Right kidney (tissue), 1 donor: ENCODE data around the gene GUCY2C.

ENCODE experiments used
- DNase-seq: peaks from one replicate; pipeline ENCODE4 v3.0.0-alpha.2; 2016

GUCY2C gene

DNA sequence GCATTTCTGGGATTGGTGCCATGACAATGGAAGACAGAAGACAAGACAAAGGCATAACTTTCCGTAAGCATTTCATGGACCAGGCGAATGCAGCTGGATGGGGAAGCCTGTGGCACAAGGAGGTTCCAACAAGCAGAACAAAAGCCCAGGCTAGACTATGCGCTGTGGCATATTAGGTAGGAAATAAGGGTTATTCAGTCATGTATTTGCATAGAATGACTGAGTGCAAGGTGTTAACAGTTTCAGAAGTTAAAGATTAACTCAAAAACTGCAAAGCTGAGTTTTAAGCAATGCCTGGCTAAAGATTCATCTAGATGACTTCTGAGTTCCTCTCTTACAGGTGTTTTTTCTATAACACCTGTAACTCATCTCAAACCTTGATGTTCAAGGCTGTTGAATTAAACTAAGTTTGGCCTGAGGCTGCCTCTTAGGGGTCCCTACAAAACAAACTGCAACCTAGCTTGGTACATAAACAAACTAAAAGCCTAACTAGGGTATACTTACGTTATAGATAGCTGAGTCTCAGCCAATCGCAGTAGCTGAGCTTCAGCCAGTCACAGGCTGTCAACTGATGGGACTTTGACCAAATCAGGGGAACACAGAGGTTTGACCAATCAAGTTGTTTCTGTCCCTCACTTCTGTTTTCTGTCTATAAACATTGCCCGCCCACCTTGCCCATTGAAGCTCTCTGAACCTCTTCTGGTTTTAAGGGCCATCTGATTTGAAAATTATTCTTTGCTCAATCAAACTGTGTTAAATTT lies 76.5 kb downstream of the GUCY2C start:
- DNase-seq, result peak; percentile 16

DNA sequence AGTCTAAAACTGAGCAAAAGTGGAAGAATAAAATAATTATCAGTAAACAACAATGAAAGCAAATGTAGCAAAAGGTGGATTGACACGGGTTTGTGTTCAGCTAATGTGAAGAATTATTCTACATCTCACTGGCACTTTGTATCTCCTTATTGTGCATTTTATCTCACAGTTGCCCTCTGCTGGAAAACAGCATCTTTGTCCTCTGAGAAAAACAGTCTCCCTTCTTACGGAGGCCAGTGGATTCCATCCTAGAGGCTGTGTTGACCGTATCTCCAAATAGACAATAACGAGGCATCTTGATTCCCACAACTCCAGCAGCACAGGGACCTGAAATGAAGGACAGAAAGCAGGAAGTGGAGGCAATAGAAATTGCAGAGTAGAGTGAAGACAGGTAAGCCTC lies 77.4 kb downstream of the GUCY2C start:
- DNase-seq, result no peak

DNA sequence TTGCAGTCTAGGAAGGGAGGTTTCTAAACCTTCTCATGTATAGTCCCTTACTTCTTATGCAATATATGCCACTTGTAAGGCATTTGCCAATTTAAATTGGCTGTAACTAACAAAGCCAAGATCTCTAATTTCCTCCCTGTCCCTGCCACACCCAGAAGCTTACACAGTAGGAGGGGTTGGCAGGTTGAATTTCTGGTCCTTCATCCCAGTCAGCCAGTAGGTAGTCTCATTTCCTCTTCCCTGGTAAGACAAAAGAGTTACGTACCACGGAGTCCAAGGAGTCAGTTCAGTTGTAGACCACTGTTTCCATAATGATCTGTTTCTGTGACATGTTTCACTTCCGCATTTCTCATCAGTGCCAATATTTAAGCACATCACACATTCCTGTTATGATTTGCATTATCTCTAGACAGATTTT lies 81.7 kb downstream of the GUCY2C start:
- DNase-seq, result no peak

DNA sequence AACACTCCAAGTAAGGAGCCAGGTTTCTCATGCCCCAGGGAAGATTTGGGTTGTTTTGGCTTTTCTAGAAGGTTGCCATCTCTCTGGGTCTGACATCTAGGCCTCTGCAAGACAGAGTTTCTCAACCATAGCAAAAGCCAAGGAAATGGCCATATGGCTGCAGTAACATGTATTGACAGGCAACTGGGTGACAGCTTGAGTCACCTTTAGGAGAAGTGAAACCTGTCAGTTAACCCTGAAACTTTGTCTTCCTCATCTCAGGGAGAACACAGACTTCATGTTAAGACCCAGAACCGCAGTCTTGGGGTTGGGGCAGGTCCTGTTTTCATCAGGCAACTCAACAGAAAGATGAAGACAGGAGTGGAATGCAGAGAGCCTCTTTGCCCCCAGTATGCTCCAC lies 82.7 kb downstream of the GUCY2C start:
- no peak for DNase-seq

DNA sequence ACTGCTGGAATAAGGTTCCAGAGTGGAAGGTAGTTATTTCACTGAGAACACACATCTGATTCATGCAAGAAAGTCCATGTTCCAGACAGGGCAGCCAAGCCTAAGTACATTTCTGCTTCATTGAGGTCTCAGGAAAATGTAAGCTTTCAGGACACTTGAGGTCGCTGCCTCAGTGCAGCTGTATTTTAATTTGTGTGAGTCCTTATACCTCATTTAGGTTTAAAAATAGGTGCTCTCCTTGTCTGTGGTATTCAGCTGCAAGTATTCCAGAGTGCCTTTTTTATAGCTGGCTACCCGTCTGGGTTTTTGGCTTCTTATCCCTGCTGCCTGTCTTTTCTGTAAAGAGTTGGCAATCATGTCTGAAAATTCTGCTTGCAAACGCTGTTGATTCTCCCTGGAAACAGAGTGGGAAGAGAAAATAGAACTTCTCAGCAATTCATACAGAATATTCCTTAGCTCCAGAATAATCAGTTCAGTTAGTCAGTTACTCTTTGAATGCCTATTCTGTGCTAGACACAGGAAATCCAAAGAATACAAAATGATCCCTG lies 83.4 kb downstream of the GUCY2C start:
- no peak for DNase-seq

DNA sequence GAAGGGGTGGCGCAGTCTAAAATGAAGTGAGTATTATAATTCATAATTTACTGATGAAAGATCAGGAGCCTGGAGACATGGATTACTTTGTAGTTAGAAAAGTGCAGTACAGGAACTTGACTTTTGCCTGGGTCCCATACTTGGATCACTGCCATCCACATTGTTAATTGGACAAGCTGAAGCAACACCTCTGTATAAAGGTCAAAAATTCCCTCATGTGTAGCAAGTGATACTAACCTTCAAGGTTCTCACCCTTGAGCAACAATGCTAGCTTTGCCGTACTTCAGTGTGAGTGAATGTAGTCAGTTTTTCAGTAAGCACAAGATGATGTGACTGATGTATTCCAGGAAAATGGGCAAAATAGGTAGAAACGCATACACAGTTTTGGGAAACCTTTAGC lies 84.1 kb downstream of the GUCY2C start:
- no peak for DNase-seq

DNA sequence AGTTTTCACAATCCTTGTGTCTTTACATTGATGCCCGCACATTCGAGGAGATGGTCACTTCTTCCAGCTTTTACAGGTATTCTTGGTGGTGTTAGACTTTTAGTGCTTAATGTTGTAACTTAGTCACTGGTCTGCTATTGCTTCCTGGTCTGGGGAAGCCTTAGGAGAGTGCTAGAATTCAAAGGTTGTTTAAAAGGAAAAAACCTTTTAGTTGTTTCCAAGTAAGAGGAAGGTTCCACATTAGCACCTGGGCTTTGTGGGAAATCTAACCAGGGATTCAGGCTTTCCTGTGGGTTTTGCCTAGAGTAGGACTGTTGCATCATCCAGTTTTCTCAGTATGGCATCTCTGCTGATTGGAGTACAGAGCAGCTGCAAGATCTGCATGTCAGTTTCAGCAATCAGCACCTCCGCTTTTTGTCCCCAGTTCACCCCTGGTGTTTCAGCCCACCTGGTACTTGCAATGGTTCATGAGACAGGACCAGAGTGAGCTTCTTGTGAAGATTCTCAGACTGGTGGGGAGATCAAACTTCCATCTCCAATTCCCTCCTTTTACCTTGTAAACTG lies 84.7 kb downstream of the GUCY2C start:
- DNase-seq, result no peak

DNA sequence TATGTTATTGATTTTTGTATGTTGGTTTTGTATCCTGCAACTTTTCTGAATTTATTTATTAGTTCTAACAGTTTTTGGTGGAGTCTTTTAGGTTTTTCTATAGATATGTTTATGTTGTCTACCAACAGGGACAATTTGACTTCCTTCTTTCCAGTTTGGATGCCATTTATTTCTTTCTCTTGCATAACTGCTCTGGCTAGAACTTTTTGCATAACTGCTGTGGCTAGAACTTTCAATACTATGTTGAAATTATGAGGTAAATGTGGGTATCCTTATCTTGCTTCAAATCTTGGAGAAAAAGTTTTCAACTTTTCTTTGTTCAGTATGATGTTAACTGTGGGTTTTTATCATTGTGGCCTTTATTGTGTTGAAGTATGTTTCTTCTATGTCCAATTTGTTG lies 88.8 kb downstream of the GUCY2C start:
- no peak for DNase-seq

DNA sequence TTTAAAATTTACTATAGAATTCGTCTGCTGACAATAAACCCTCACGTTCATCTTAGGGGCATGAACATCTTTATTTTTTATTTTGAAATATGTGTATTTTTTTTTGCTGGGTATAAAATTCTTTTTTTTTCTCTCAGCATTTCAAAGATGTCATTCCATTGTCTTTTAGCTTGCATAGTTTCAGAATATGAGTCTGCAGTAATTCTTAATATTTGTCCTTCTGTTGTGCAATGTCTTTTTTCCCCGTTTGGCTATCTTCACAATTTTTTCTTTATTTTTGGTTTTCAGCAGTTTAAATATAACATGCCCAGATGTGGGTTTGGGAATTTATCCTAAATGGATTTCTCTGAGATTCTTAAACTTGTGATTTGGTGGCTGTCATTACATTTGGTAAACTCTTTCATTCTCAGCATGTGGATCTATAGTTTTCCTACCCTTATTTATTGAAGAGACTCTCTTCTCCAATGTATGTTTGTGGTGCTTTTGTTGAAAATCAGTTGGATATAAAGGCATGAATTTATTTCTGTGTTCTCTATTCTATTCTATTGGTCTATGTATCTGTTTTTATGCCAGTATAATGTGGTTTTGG lies 90.9 kb downstream of the GUCY2C start:
- no peak for DNase-seq

DNA sequence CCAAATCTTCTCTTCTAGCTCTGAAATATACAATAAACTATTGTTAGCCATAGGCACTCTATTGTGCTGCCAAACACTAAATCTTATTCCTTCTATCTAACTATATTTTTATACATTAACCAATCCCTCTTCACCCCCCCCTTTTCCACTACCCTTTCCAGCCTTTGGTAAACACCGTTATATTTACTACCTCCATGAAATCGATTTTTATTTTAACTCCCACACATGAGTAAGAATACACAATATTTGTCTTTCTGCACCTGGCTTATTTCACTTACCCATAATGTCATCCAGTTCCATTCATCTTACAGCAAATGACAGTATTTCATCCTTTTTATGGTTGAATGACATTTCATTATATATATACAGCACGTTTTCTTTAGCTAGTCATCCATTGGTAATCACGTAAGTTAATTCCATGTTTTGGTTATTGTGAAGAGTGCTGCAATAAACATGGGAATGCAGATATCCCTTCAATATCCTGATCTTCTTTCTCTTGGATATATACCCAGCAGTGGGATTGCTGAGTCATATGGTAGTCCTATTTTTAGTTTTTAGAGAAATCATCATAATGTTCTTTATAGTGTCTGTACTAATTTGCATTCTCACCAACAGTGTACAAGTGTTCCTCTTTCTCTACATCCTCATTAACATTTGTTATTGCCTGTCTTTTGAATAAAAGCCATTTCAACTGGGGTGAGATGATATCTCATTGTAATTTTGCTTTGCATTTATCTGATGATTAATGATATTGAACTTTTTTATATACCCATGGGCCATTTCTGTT lies 94.5 kb downstream of the GUCY2C start:
- DNase-seq, result no peak

DNA sequence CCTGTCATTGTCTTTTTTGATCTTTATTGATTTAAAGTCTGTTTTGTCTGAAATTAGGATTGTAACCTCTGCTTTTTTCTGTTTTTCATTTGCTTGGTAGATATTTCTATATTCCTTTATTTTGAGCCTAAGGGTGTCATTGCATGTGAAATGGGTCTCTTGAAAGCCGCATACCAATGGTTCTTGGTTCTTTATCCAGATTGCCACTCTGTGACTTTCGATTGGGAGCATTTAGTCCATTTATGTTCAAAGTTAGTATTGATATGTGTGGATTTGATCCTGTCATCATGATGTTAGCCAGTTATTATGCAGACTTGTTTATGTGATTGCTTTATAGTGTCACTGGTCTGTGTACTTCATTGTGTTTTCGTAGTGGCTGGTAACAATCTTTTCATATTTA lies 98.9 kb downstream of the GUCY2C start:
- no peak for DNase-seq

DNA sequence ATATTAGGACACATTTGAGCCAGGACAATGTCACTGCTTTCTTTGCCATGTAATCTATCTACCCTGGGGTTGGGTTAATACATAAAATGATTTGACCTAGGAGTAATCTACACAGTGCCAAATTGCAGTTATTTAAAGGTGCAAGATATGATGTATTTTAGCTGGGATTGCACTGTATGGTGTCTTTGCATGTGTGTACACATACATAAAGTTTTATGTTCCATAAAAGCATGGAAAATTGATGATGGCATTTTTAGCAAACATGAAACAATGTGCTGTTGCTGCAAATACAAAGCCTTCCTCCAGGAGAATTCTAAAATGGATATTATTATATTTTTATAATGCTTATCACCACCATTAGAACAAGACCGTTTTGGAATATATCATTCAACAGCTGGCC lies 104.7 kb downstream of the GUCY2C start:
- DNase-seq, result no peak

DNA sequence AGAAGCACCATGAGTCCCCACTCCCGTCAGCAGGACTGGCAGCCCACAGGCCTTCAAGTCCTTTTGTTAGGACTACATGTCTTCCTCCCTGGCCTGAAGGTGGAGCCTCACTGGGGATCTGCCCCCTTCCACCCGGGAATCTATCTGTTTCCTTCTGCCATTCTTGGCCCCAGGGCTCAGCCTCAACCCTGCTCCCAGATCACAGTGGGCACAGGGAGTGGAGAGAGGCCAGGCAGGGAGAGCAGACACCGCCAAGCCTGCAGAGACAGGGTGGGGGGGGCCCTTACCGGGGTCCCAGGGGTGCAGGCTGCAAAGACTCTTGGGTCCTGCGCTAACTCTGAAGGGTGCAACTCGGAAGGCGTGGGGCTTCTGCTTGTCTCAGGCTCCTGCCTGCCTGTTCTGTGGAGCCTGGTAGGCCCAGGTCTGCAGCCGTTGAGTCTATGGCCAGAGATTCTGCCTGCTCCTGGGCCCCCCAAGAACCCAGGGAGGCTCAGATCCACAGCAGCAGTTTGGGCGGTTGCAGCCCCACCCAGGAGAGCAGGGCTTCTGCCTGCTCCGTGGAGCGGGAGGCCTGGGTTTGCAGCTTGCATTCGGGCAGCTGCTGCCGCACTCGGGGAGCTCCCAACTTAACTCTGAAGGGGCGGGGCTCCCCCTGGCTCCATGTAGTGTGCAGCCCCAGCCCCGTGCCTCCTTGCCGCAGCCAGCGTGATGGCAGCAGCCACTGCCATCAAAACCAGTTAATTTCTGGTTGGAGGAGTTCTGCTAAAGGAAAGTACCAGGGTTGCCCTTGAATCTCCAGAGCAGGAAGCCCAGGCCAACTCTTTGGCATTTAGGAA lies 107.0 kb downstream of the GUCY2C start:
- DNase-seq, result no peak

DNA sequence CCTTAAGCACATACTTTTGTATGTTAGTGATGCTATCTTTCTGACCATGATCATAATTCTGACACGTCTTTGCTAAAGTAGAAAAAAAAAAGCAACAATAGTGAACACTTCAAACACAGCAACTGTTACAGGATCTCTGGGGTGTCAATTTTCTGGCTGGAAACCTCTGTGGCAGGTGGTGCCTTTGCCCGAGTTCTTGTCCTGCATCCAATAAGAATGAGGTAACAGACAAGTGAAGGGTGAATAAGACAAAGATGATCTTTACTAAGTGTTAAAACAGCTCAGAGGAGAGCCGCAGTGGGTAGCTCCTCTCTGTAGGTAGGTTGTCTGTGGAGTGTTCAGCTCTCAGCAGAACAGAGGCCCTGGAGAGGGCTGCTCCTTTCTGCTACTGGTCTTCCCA lies 107.8 kb downstream of the GUCY2C start:
- DNase-seq, result no peak

DNA sequence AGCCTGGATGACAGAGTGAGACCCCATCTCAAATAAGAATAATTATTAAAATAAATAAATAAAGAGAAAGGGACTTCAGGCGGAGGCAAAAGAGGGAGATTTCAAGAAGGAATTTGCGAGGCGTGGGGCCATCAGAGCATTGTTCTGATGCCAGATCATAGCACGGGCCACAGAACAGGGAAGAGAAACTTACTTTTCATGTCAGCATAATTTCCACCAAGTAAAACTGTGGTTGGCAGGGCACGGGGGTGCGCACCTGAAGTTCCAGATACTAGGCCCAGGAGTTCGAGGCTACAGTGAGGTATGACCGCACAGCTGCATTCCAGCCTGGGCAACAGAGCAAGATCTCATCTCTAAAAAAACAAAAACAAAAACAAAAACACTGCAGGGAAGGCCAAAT lies 117.8 kb downstream of the GUCY2C start:
- no peak for DNase-seq

DNA sequence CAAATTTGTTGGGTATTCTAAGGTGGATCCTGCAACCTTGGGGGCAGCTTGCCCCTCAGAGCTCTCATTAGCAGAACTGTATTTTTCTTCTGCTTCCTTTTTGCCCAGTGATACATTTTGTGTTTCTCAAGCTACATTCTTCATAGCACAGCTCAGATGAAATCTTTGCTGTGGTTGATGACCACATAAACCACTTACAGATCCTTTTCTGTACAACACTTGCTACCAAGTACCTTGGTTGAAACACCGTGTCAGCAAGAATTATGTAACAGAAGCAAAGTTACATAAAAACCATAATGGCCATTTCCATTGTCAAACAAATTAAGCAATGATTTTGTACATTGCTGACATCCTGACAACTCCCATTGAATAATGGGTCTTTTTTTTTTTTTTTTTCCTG lies 119.1 kb downstream of the GUCY2C start:
- DNase-seq, result no peak

DNA sequence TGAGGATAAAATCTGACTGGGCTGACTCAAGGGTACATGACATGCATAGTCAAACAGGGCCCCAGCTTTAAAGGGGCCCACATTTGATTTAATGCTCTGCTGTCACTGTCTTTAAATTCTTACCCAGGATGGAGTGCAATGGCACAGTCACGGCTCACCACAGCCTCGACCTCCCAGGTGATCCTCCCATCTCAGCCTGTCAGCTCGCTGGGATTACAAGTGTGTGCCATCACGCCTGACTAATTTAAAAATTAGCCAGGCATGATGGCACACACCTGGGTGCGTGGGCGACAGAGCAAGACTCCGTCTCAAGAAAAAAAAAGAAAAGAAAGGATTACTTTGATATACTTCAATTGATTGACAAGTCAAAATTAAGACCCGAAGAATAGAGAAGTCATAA lies 119.5 kb downstream of the GUCY2C start:
- no peak for DNase-seq

DNA sequence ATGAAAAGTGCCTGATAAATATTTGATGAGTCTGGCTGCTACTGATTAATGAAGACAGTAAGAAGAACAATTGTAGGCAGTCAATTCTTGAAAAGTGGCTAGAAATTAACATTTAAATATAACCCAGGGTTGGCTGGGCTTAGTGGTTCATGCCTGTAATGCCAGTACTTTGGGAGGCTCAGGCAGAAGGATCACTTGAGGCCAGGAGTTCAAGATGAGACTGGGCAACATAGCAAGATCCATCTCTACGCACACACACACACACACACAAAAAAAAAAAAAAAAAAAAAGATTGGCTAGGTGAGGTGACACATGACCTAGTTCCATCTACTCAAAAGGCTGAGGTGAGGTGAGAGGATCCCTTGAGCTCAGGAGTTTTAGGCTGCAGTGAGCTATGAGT lies 120.8 kb downstream of the GUCY2C start:
- no peak for DNase-seq

DNA sequence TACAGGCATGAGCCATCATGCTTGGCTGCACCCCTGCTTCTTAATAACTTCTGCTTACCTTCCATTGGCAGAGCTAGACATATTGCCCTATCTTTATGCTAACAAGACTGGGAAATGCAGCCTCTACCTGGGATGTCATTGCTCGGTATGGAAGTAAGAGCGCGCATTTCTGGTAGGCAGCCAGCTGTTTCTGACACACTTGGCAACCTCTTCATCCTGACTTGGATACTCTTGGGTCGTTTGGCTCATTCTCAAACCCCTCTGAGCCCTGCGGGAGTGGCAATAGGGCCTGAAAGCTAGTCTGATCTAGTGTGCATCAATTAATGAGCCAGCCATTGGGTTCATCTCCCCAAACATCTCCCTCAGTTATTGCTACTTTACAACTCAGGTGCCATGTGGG lies 123.3 kb downstream of the GUCY2C start:
- no peak for DNase-seq

DNA sequence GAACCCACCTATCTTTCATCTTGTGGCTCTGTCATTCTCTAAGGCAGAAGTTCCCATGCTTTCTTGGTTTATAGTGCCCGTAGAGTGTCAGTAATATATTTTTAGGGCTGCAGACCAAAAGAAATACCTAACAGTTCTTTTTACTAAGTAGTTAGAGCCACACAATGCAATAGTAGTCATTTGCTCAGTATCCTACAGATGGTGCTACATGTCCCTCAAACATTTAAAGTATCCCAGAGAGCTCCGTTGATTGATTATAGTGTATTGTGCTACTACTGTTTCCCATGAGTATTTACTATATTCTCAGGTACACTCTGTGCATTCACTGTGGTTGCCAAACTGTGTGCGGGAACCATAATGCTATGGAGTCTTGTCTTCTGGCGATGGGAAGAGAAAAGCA lies 124.0 kb downstream of the GUCY2C start:
- no peak for DNase-seq

DNA sequence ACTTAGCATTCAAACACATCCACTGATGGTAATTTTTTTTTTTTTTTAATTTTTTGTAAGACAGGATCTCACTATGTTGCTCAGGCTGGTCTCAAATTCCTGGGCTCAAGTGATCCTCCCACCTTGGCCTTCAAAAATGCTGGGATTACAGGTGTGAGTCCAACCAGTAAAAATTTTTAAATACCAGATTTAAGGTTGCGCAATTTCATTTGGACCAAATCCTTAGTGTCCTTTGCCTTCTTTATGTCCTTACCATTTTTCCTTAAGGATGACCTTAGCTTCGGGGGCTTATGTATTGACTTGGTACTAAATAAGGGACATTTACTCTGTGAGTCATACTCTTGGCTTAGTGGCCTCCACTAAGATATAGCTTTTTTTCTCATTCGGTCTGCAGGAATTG lies 124.6 kb downstream of the GUCY2C start:
- no peak for DNase-seq

DNA sequence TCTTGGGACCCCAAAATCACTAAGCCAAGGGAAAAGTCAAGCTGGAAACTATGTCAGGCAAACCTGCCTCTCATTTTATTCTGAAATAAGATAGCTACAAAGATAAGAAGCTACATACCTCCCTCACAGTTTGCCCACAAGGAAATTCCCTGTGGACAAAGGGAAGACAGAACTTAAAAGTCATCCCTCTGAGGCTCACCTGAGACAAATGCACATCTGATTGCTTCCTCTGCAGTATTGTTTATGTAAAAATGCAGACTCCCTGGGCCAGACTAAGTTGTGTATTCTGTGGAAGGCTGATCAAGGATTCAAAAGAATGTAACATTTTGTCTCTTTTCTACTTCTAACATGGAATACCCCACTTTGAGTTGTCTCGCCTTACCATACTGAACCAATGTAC lies 126.2 kb downstream of the GUCY2C start:
- no peak for DNase-seq
